ENCODE data around the gene GTF2A1.

Gene GTF2A1

DNA sequence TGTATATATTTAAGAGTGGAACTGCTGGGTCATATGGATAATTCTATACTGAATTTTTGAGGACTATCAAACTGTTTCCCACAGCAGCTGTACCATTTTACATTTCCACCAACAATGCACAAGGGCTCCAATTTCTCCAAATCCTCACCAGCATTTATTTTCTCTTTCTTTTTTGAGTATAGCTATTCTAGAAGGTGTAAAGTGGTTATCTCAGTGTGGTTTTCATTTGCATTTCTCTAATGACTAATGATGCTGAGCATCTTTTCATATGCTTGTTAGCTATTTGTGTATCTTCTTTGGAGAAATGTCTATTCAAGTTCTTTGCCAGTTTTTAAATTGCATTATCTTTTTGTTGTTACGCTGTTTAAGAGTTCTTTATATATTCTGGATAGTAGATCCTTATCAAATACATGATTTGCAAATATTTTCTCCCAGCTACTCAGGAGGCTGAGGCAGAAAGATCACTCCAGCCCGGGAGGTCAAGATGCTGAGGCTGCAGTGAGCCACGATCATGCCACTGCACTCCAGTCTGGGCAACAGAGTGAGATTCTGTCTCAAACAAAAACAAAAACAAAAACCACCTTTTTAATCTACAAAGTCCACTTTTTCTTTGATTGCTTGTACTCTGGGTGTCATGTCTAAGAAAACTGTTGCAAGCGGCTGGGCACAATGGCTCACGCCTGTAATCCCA is 32.8 kb downstream of the GTF2A1 start:
- Histone ChIP-seq H3K18ac (ENCODE audit: low read length) (no peak overlapping the region), H3K27ac (replicated peaks; ENCODE audit: low read length) (no peak overlapping the region), H3K4me2 (ENCODE audit: insufficient read depth, low read length, poor library complexity, severe bottlenecking) (no peak overlapping the region), H3K23ac (ENCODE audit: low read depth, low read length, poor library complexity) (no peak overlapping the region), H3K9me3 (replicated peaks in 1 of 2; ENCODE audit: control insufficient read depth in 2 of 2, insufficient read depth in 1 of 2, low read depth in 1 of 2, low read length in 2 of 2) (peaks cover 0 to 4% of the 10 kb centered on the region in 2 donors), H3K4me1 (ENCODE audit: control insufficient read depth in 2 of 2, insufficient read depth in 1 of 2, low read depth in 1 of 2, low read length in 2 of 2) (no peaks in the 10 kb centered on the region), H3K36me3 (replicated peaks in 1 of 2; ENCODE audit: control insufficient read depth in 2 of 2, insufficient read depth in 2 of 2, low read length in 2 of 2) (peaks cover 9 to 95% of the 10 kb centered on the region in 2 donors), H3K4me3 (ENCODE audit: low read length in 2 of 2) (no peak overlapping the region), H2BK12ac (ENCODE audit: low read length) (no peak overlapping the region), H2AFZ (ENCODE audit: low read length) (no peak overlapping the region), H3K9ac (ENCODE audit: low read depth, low read length, poor library complexity) (no peak overlapping the region), H3K14ac (ENCODE audit: low read length) (no peak overlapping the region), H2BK5ac (ENCODE audit: low read length) (no peak overlapping the region), H3K27me3 (ENCODE audit: control insufficient read depth in 3 of 3, insufficient read depth in 3 of 3, low read depth in 1 of 3, low read length in 3 of 3) (no peaks in the 10 kb centered on the region), H3K4ac (ENCODE audit: low read length) (no peak overlapping the region), H4K91ac (ENCODE audit: low read depth, low read length, poor library complexity) (no peak overlapping the region), H2AK5ac (ENCODE audit: low read depth, low read length) (no peak overlapping the region), H3K79me1 (ENCODE audit: low read depth, low read length) (no peaks in the 10 kb centered on the region), H4K8ac (ENCODE audit: low read depth, low read length) (no peak overlapping the region), H2BK15ac (ENCODE audit: low read length) (no peak overlapping the region), H2BK120ac (ENCODE audit: low read depth, low read length) (no peak overlapping the region)
- WGBS, 2 donors (ENCODE audit: extremely low coverage in 2 of 2, insufficient read length in 2 of 2, insufficient replicate concordance in 1 of 2): no CpG with 5 or more reads among the region's 5 CpGs
- DNase-seq (ENCODE audit: low spot score): no peak

DNA sequence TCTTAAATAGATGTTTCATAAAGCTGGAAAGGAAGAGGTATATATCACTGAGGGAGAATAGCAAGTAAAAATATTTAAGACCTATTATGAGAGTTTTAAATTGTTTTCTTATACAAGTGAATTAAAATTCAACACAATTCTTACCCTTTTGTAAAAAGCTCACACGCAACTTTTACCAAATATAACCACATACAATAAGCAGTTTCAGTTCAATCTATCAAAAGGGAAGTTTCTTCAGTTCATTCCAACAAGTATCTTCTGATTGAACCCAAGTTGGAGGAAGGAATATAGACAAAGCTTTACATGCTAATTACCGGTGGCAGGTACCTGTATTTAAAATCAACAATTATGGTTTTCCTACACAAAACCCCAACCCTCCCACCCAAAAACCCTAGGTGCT is 41.1 kb downstream of the GTF2A1 start:
- Histone ChIP-seq H4K91ac (ENCODE audit: low read depth, low read length, poor library complexity) (no peak overlapping the region), H3K23ac (ENCODE audit: low read depth, low read length, poor library complexity) (no peak overlapping the region), H2BK15ac (ENCODE audit: low read length) (no peak overlapping the region), H2BK5ac (ENCODE audit: low read length) (no peak overlapping the region), H4K8ac (ENCODE audit: low read depth, low read length) (no peak overlapping the region), H3K4me2 (ENCODE audit: insufficient read depth, low read length, poor library complexity, severe bottlenecking) (no peak overlapping the region), H3K4me3 (ENCODE audit: low read length in 2 of 2) (no peak overlapping the region), H3K9ac (ENCODE audit: low read depth, low read length, poor library complexity) (no peak overlapping the region), H3K27me3 (ENCODE audit: control insufficient read depth in 3 of 3, insufficient read depth in 3 of 3, low read depth in 1 of 3, low read length in 3 of 3) (no peaks in the 10 kb centered on the region), H2BK120ac (ENCODE audit: low read depth, low read length) (no peak overlapping the region), H3K27ac (replicated peaks; ENCODE audit: low read length) (no peak overlapping the region), H2AFZ (ENCODE audit: low read length) (no peak overlapping the region), H3K4ac (ENCODE audit: low read length) (no peak overlapping the region), H3K18ac (ENCODE audit: low read length) (no peak overlapping the region), H3K9me3 (replicated peaks in 1 of 2; ENCODE audit: control insufficient read depth in 2 of 2, insufficient read depth in 1 of 2, low read depth in 1 of 2, low read length in 2 of 2) (no peaks in the 10 kb centered on the region), H3K14ac (ENCODE audit: low read length) (no peak overlapping the region), H2BK12ac (ENCODE audit: low read length) (no peak overlapping the region), H2AK5ac (ENCODE audit: low read depth, low read length) (no peak overlapping the region), H3K79me1 (ENCODE audit: low read depth, low read length) (no peaks in the 10 kb centered on the region), H3K36me3 (replicated peaks in 1 of 2; ENCODE audit: control insufficient read depth in 2 of 2, insufficient read depth in 2 of 2, low read length in 2 of 2) (peaks cover 0 to 75% of the 10 kb centered on the region in 2 donors), H3K4me1 (ENCODE audit: control insufficient read depth in 2 of 2, insufficient read depth in 1 of 2, low read depth in 1 of 2, low read length in 2 of 2) (no peaks in the 10 kb centered on the region)
- no peak for DNase-seq (ENCODE audit: low spot score)
- no CpG with 5 or more reads among the region's 2 CpGs for WGBS, 2 donors (ENCODE audit: extremely low coverage in 2 of 2, insufficient read length in 2 of 2, insufficient replicate concordance in 1 of 2)

DNA sequence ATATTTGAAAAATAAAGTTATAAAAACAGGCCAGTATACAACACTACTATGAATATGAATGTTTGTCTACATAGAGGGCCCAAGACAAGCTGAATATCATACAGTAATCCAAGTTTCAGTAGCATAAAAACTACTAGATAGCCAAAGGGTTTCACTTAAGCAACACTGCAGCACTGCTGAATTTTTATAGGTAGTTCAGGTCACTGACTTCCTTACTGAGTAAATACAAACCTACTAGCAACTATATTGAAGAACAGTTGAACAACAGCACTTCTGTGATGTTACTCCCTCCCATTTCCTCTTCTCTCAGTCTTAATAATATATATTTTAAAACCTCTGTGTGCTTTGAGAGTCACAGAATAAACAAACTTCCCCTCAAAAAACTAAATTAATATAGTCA is 42.7 kb downstream of the GTF2A1 start:
- no peak overlapping the region for H4K91ac ChIP-seq (ENCODE audit: low read depth, low read length, poor library complexity)
- no peak overlapping the region for H2BK120ac ChIP-seq (ENCODE audit: low read depth, low read length)
- H3K4ac ChIP-seq (ENCODE audit: low read length): no peak overlapping the region
- no peak overlapping the region for H3K9ac ChIP-seq (ENCODE audit: low read depth, low read length, poor library complexity)
- no peak overlapping the region for H2AK5ac ChIP-seq (ENCODE audit: low read depth, low read length)
- no peak overlapping the region for H3K4me2 ChIP-seq (ENCODE audit: insufficient read depth, low read length, poor library complexity, severe bottlenecking)
- no peak overlapping the region for H3K27ac ChIP-seq (replicated peaks; ENCODE audit: low read length)
- H3K4me3 ChIP-seq (ENCODE audit: low read length in 2 of 2): no peak overlapping the region
- H4K8ac ChIP-seq (ENCODE audit: low read depth, low read length): no peak overlapping the region
- H3K23ac ChIP-seq (ENCODE audit: low read depth, low read length, poor library complexity): no peak overlapping the region
- DNase-seq (ENCODE audit: low spot score): no peak
- H3K36me3 ChIP-seq (replicated peaks in 1 of 2; ENCODE audit: control insufficient read depth in 2 of 2, insufficient read depth in 2 of 2, low read length in 2 of 2): peaks cover 0 to 60% of the 10 kb centered on the region in 2 donors
- no peak overlapping the region for H2BK5ac ChIP-seq (ENCODE audit: low read length)
- no peak overlapping the region for H2BK12ac ChIP-seq (ENCODE audit: low read length)
- no peak overlapping the region for H3K18ac ChIP-seq (ENCODE audit: low read length)
- no peak overlapping the region for H2AFZ ChIP-seq (ENCODE audit: low read length)
- no peaks in the 10 kb centered on the region for H3K9me3 ChIP-seq (replicated peaks in 1 of 2; ENCODE audit: control insufficient read depth in 2 of 2, insufficient read depth in 1 of 2, low read depth in 1 of 2, low read length in 2 of 2)
- H3K79me1 ChIP-seq (ENCODE audit: low read depth, low read length): no peaks in the 10 kb centered on the region
- no peak overlapping the region for H2BK15ac ChIP-seq (ENCODE audit: low read length)
- H3K4me1 ChIP-seq (ENCODE audit: control insufficient read depth in 2 of 2, insufficient read depth in 1 of 2, low read depth in 1 of 2, low read length in 2 of 2): no peaks in the 10 kb centered on the region
- H3K27me3 ChIP-seq (ENCODE audit: control insufficient read depth in 3 of 3, insufficient read depth in 3 of 3, low read depth in 1 of 3, low read length in 3 of 3): no peaks in the 10 kb centered on the region
- no peak overlapping the region for H3K14ac ChIP-seq (ENCODE audit: low read length)

DNA sequence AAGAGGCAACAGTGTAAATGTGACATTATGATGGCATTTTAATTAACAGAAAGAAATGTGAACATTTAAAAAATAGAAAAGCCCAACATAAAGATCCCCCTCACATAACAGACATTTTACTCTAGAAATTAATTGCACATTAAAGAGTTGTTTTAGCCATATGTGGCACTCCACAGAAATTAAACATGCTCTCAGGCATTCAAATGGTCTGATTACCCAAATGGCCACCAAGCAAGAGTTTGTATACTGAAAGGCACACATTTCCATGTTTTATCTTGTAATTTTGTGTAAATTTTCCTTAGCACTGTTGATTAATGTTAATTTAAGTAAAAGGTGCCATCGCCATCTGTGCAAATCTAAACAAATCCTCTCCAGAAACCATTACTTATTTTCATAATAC is 43.5 kb downstream of the GTF2A1 start:
- H2AK5ac ChIP-seq (ENCODE audit: low read depth, low read length): no peak overlapping the region
- H2BK15ac ChIP-seq (ENCODE audit: low read length): no peak overlapping the region
- H3K79me1 ChIP-seq (ENCODE audit: low read depth, low read length): no peaks in the 10 kb centered on the region
- H3K27me3 ChIP-seq (ENCODE audit: control insufficient read depth in 3 of 3, insufficient read depth in 3 of 3, low read depth in 1 of 3, low read length in 3 of 3): no peaks in the 10 kb centered on the region
- H4K91ac ChIP-seq (ENCODE audit: low read depth, low read length, poor library complexity): no peak overlapping the region
- DNase-seq (ENCODE audit: low spot score): no peak
- no peak overlapping the region for H2BK12ac ChIP-seq (ENCODE audit: low read length)
- no peak overlapping the region for H3K23ac ChIP-seq (ENCODE audit: low read depth, low read length, poor library complexity)
- H2BK120ac ChIP-seq (ENCODE audit: low read depth, low read length): no peak overlapping the region
- H3K4ac ChIP-seq (ENCODE audit: low read length): no peak overlapping the region
- no peak overlapping the region for H3K4me3 ChIP-seq (ENCODE audit: low read length in 2 of 2)
- H3K27ac ChIP-seq (replicated peaks; ENCODE audit: low read length): no peak overlapping the region
- H3K4me2 ChIP-seq (ENCODE audit: insufficient read depth, low read length, poor library complexity, severe bottlenecking): no peak overlapping the region
- H2AFZ ChIP-seq (ENCODE audit: low read length): no peak overlapping the region
- H3K9ac ChIP-seq (ENCODE audit: low read depth, low read length, poor library complexity): no peak overlapping the region
- no peaks in the 10 kb centered on the region for H3K4me1 ChIP-seq (ENCODE audit: control insufficient read depth in 2 of 2, insufficient read depth in 1 of 2, low read depth in 1 of 2, low read length in 2 of 2)
- no CpG with 5 or more reads among the region's 1 CpG for WGBS, 2 donors (ENCODE audit: extremely low coverage in 2 of 2, insufficient read length in 2 of 2, insufficient replicate concordance in 1 of 2)
- no peak overlapping the region for H3K18ac ChIP-seq (ENCODE audit: low read length)
- no peak overlapping the region for H4K8ac ChIP-seq (ENCODE audit: low read depth, low read length)
- H3K14ac ChIP-seq (ENCODE audit: low read length): no peak overlapping the region
- no peak overlapping the region for H2BK5ac ChIP-seq (ENCODE audit: low read length)
- no peaks in the 10 kb centered on the region for H3K9me3 ChIP-seq (replicated peaks in 1 of 2; ENCODE audit: control insufficient read depth in 2 of 2, insufficient read depth in 1 of 2, low read depth in 1 of 2, low read length in 2 of 2)
- H3K36me3 ChIP-seq (replicated peaks in 1 of 2; ENCODE audit: control insufficient read depth in 2 of 2, insufficient read depth in 2 of 2, low read length in 2 of 2): peaks cover 0 to 52% of the 10 kb centered on the region in 2 donors

All from neuronal stem cell (in vitro differentiated cells).